Measurements from ENCODE around the gene PCDHGB5. TPM values are rescaled to one million over a fixed set of nuclear protein-coding genes. Genes with fewer than 3 reads are reported as not detected.
A peak's percentile ranks its signal among the peaks of the same experiment; 100 is the strongest.
"Not testable (repeated sequence)": the region's sequence is repeated elsewhere in the genome, so short reads cannot be mapped to it uniquely, and the experiment has no call there.

PCDHGB5 gene
- under 1 TPM; 0.26 to 0.35 TPM for total RNA-seq
- 0.23 to 0.53 reads per million in 2 donors for total RNA-seq

DNA sequence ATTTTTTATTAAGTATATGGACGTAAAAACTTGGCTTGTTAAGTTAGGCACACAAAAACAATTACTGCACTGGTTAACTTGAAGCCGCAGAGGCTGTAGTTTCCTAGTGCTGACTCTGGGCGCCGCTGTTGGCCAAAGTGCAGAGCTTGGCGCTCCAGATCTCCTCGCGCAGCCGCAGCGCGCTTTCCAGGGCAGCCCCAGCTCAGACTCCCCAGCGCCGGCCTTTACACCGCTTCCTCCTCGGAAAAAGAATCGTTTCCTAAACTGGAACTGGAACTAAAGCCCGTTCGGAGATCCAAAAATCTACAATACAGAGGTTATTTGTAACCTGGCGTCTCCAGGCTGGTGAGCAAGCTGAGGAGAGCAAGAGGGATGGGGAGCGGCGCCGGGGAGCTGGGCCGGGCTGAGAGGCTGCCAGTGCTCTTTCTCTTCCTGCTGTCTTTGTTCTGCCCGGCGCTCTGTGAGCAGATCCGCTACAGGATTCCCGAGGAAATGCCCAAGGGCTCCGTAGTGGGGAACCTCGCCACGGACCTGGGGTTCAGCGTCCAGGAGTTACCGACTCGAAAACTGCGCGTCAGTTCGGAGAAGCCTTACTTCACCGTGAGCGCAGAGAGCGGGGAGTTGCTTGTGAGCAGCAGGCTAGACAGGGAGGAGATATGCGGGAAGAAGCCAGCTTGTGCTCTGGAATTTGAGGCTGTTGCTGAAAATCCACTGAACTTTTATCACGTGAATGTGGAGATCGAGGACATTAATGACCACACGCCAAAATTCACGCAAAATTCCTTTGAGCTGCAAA lies at the start of gene PCDHGB5:
TSS of gene PCDHGB5 (plus strand) at position 192 of the 796 bp plus-strand sequence. CDS start at position 373, 181 bp downstream.
- DNase-seq; H3K4me1 Mint-ChIP-seq; H3K9me3 ChIP-seq (ENCODE audit: control insufficient read depth, low read length, poor library complexity, severe bottlenecking); H3K27ac Mint-ChIP-seq; H3K36me3 Mint-ChIP-seq (ENCODE audit: low read depth): not testable (repeated sequence)
- peak; percentile 83 for ATAC-seq
- H3K4me3 Mint-ChIP-seq = peak within 1 kb of the TSS; percentile 56
- H3K27me3 Mint-ChIP-seq = peaks cover 54% of the 10 kb centered on the region

DNA sequence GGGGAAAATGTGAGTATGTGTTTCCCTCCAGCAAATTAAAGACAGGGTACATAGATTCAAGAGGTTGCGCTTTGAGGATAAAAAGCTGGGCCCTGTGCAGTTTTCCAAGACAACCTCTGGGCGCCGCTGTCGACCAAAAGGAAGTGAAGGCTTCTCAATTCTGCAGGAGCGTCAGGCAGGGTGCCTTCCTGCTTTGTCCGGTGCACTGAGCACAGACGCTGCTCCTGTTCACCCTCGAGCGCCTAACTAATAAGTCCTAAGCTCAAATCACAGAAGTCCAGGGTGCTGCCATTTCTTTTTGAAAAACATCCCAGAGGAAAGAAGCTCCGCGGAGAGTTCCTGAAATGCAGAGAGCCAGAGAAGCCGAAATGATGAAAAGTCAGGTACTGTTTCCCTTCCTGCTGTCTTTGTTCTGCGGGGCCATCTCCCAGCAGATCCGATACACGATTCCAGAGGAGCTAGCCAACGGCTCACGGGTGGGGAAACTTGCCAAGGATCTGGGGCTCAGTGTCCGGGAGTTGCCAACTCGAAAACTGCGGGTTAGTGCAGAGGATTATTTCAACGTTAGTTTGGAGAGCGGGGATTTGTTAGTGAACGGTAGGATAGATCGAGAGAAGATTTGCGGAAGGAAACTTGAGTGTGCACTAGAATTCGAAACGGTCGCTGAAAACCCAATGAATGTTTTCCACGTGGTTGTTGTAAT lies 47.7 kb upstream of the PCDHGB5 start, which contains the start of gene PCDHGB1:
TSS of gene PCDHGB1 (plus strand) at position 183 of the 703 bp plus-strand sequence. CDS start at position 345, 162 bp downstream.
- no peaks in the 10 kb centered on the region for H3K4me1 Mint-ChIP-seq
- no peak within 1 kb of the TSS for H3K27ac Mint-ChIP-seq
- DNase-seq (no peak), ATAC-seq (no peak)
- H3K9me3 ChIP-seq (ENCODE audit: control insufficient read depth, low read length, poor library complexity, severe bottlenecking) = peaks cover 7% of the 10 kb centered on the region
- no peak within 1 kb of the TSS for H3K4me3 Mint-ChIP-seq
- peaks cover 27% of the 10 kb centered on the region for H3K27me3 Mint-ChIP-seq
- no peaks in the 10 kb centered on the region for H3K36me3 Mint-ChIP-seq (ENCODE audit: low read depth)

GRCh38 chr5:141351591-141351990 lies 46.2 kb upstream of the PCDHGB5 start:
- Mint-ChIP-seq H3K4me1 (no peaks in the 10 kb centered on the region), H3K27me3 (peaks cover 36% of the 10 kb centered on the region), H3K27ac (no peak overlapping the region), H3K4me3 (no peak overlapping the region), H3K36me3 (ENCODE audit: low read depth) (no peaks in the 10 kb centered on the region)
- ATAC-seq = no peak
- peaks cover 4% of the 10 kb centered on the region for H3K9me3 ChIP-seq (ENCODE audit: control insufficient read depth, low read length, poor library complexity, severe bottlenecking)
- DNase-seq = no peak

DNA sequence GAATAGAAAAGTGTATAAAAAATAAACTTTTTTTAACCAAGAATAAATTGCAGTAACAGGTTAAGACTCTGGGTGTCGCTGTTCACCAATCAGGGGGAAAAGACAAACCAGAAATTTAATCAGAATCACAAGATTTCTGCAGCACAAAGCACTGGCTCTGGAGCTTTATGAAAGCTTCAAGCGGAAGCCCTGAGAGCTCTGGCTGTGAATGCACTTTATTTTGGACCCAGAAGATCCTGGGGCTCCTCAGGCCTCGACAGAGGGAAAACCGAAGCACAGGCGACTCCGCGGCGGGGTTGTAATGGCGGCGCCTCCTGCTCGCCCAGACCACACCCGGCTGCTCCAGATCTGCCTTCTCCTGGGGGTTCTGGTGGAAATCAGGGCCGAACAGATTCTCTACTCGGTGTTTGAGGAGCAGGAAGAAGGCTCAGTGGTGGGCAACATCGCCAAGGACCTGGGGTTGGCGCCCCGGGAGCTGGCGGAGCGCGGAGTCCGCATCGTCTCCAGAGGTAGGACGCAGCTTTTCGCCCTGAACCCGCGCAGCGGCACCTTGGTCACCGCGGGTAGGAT lies 42.8 kb upstream of the PCDHGB5 start, which contains the start of gene PCDHGA4:
TSS of gene PCDHGA4 (plus strand) at position 122 of the 570 bp plus-strand sequence. CDS start at position 209, 87 bp downstream.
- no peak for DNase-seq
- H3K4me3 Mint-ChIP-seq = peak within 1 kb of the TSS; percentile 7

GRCh38 chr5:141355641-141356040 lies 42.1 kb upstream of the PCDHGB5 start:
- DNase-seq (no peak), ATAC-seq (no peak)
- H3K4me1 Mint-ChIP-seq = no peaks in the 10 kb centered on the region
- H3K27me3 Mint-ChIP-seq = peaks cover 39% of the 10 kb centered on the region
- H3K27ac Mint-ChIP-seq = no peak overlapping the region
- peaks cover 2% of the 10 kb centered on the region for H3K36me3 Mint-ChIP-seq (ENCODE audit: low read depth)
- H3K4me3 Mint-ChIP-seq = peak overlapping the region; percentile 7
- H3K9me3 ChIP-seq (ENCODE audit: control insufficient read depth, low read length, poor library complexity, severe bottlenecking) = peaks cover 3% of the 10 kb centered on the region

More for the DNA sequence above, 42.8 kb upstream of the PCDHGB5 start, which contains the start of gene PCDHGA4:
- H3K9me3 ChIP-seq (ENCODE audit: control insufficient read depth, low read length, poor library complexity, severe bottlenecking) = peaks cover 4% of the 10 kb centered on the region
- no peak for ATAC-seq
- Mint-ChIP-seq H3K27ac (no peak within 1 kb of the TSS), H3K36me3 (ENCODE audit: low read depth) (peaks cover 2% of the 10 kb centered on the region), H3K4me1 (no peaks in the 10 kb centered on the region), H3K27me3 (peaks cover 40% of the 10 kb centered on the region)

GRCh38 chr5:141356133-141356532 lies 41.6 kb upstream of the PCDHGB5 start:
- DNase-seq (no peak), ATAC-seq (no peak)
- Mint-ChIP-seq H3K4me3 (no peak overlapping the region), H3K36me3 (ENCODE audit: low read depth) (peaks cover 2% of the 10 kb centered on the region), H3K27ac (no peak overlapping the region), H3K4me1 (no peaks in the 10 kb centered on the region), H3K27me3 (peaks cover 43% of the 10 kb centered on the region)
- no peaks in the 10 kb centered on the region for H3K9me3 ChIP-seq (ENCODE audit: control insufficient read depth, low read length, poor library complexity, severe bottlenecking)

- H3K27ac Mint-ChIP-seq = no peak overlapping the region
Measured at GRCh38 chr5:141356950-141357349, 40.8 kb upstream of the PCDHGB5 start.

DNA sequence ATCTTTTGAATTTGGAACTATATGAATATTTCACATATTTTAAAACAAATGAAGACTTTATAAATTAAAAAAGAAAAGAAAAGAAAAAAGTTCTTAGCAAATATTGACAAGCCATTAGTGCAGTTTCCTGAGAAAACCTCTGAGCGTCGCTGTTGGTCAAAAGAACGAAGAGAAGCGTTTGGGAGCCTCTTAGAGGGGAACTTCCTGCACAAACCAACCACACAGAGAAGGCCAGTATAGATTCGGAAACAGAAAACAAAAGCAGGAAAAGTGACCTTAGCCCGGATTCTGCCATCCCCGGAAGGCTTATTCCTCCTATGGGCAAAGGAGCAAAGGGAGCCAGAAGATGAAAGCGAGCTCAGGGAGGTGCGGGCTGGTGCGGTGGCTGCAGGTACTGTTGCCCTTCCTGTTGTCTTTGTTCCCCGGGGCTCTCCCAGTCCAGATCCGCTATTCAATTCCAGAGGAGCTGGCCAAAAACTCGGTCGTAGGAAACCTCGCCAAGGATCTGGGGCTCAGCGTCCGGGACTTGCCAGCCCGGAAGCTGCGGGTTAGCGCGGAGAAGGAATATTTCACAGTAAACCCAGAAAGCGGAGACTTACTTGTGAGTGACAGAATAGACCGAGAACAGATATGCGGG lies 37.8 kb upstream of the PCDHGB5 start, which contains the start of gene PCDHGB2:
TSS of gene PCDHGB2 (plus strand) at position 205 of the 637 bp plus-strand sequence. CDS start at position 347, 142 bp downstream.
- DNase-seq = no peak
- peaks cover 8% of the 10 kb centered on the region for H3K9me3 ChIP-seq (ENCODE audit: control insufficient read depth, low read length, poor library complexity, severe bottlenecking)
- Mint-ChIP-seq H3K4me3 (peak within 1 kb of the TSS; percentile 52), H3K4me1 (no peaks in the 10 kb centered on the region), H3K36me3 (ENCODE audit: low read depth) (peaks cover 8% of the 10 kb centered on the region), H3K27ac (no peak within 1 kb of the TSS), H3K27me3 (peaks cover 49% of the 10 kb centered on the region)
- ATAC-seq = peak; percentile 40

More at GRCh38 chr5:141356950-141357349, 40.8 kb upstream of the PCDHGB5 start:
- peaks cover 45% of the 10 kb centered on the region for H3K27me3 Mint-ChIP-seq
- no peak overlapping the region for H3K4me3 Mint-ChIP-seq
- peaks cover 2% of the 10 kb centered on the region for H3K36me3 Mint-ChIP-seq (ENCODE audit: low read depth)
- DNase-seq = no peak
- no peak for ATAC-seq
- no peaks in the 10 kb centered on the region for H3K9me3 ChIP-seq (ENCODE audit: control insufficient read depth, low read length, poor library complexity, severe bottlenecking)
- no peaks in the 10 kb centered on the region for H3K4me1 Mint-ChIP-seq

- H3K27ac Mint-ChIP-seq = no peak overlapping the region
- H3K9me3 ChIP-seq (ENCODE audit: control insufficient read depth, low read length, poor library complexity, severe bottlenecking) = peaks cover 14% of the 10 kb centered on the region
- H3K27me3 Mint-ChIP-seq = peaks cover 49% of the 10 kb centered on the region
- peaks cover 8% of the 10 kb centered on the region for H3K36me3 Mint-ChIP-seq (ENCODE audit: low read depth)
- no peak overlapping the region for H3K4me3 Mint-ChIP-seq
- DNase-seq = no peak
- H3K4me1 Mint-ChIP-seq = no peaks in the 10 kb centered on the region
- ATAC-seq = no peak
Measured at GRCh38 chr5:141360685-141361084, 37.1 kb upstream of the PCDHGB5 start.

GRCh38 chr5:141362719-141363118 lies 35.0 kb upstream of the PCDHGB5 start:
- Mint-ChIP-seq H3K4me3 (no peak overlapping the region), H3K4me1 (no peaks in the 10 kb centered on the region), H3K27me3 (peaks cover 57% of the 10 kb centered on the region), H3K27ac (no peak overlapping the region), H3K36me3 (ENCODE audit: low read depth) (peaks cover 11% of the 10 kb centered on the region)
- no peak for ATAC-seq
- H3K9me3 ChIP-seq (ENCODE audit: control insufficient read depth, low read length, poor library complexity, severe bottlenecking) = peaks cover 19% of the 10 kb centered on the region
- no peak for DNase-seq

DNA sequence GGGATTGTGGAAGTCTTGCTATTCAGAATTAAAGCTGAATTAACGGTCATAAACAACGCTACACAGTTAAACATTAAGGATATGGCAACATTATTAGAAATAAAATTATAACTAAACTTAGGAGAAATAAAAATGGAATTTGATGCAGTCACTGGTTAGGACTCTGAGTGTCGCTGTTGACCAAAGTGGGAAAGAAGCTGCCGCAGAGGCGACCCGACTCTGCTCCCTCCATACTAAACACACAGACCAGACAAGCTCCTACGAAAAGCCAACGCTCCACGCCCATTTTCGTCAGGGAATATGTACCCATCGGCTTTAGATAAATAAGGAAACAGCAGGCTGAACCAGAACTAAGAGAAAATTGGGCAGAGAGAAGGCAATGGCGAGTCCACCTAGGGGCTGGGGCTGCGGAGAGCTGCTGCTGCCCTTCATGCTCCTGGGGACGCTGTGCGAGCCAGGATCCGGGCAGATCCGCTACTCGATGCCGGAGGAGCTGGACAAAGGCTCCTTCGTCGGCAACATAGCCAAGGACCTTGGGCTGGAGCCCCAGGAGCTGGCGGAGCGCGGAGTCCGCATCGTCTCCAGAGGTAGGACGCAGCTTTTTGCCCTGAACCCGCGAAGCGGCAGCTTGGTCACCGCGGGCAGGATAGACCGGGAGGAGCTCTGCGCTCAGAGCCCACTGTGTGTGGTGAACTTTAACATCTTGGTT lies 33.6 kb upstream of the PCDHGB5 start, which contains the start of gene PCDHGA5:
TSS of gene PCDHGA5 (plus strand) at position 211 of the 709 bp plus-strand sequence. CDS start at position 380, 169 bp downstream.
- DNase-seq = no peak
- no peaks in the 10 kb centered on the region for H3K4me1 Mint-ChIP-seq
- H3K36me3 Mint-ChIP-seq (ENCODE audit: low read depth) = peaks cover 10% of the 10 kb centered on the region
- H3K4me3 Mint-ChIP-seq = no peak within 1 kb of the TSS
- peak within 1 kb of the TSS; percentile 8 for H3K27ac Mint-ChIP-seq
- H3K9me3 ChIP-seq (ENCODE audit: control insufficient read depth, low read length, poor library complexity, severe bottlenecking) = peaks cover 19% of the 10 kb centered on the region
- peaks cover 51% of the 10 kb centered on the region for H3K27me3 Mint-ChIP-seq
- ATAC-seq = no peak
